Fibroblast of the aortic adventitia (primary cell): ENCODE results near the gene PPP6R2. TPM values are rescaled to one million over a fixed set of nuclear protein-coding genes. Genes with fewer than 3 reads are reported as not detected.
"Not testable (repeated sequence)": the region's sequence is repeated elsewhere in the genome, so short reads cannot be mapped to it uniquely, and the experiment has no call there.

Experiments used
- DNase-seq: peaks from one replicate; pipeline ENCODE4 v3.0.0-alpha.2; 2010; ENCODE audit warnings: low read depth
- H3K4me3 ChIP-seq: 2 replicates; pipeline ENCODE4 v1.5.1; 2011; ENCODE audit warnings: low read depth, mild to moderate bottlenecking, control low read depth, low read length, moderate library complexity
- CTCF ChIP-seq: IDR thresholded peaks from 2 replicates; pipeline ENCODE4 v1.5.1; 2011; ENCODE audit warnings: mild to moderate bottlenecking, low read length, control low read depth, inconsistent platforms; ENCODE audit not compliant: insufficient read depth
- total RNA-seq: library from RNA; depleted of rRNA; stranded (reverse); fragments of >200 nt; gene quantifications from 2 replicates; pipeline ENCODE4 v1.2.3, GENCODE V29; 2012; ENCODE audit warnings: low replicate concordance

PPP6R2 gene
- total RNA-seq, 1 donor: 38.5 TPM

GRCh38 chr22:50403701-50404101, 60.6 kb downstream of the PPP6R2 start:
- no peak for DNase-seq
- H3K4me3 ChIP-seq: no peak overlapping the region
- no peak for TF ChIP-seq CTCF

GRCh38 chr22:50406416-50407170, 63.5 kb downstream of the PPP6R2 start:
- DNase-seq: no peak
- H3K4me3 ChIP-seq: no peak overlapping the region
- TF ChIP-seq CTCF: no peak

- no peak for DNase-seq
- no peak overlapping the region for H3K4me3 ChIP-seq
- no peak for TF ChIP-seq CTCF
These were observed 65.2 kb downstream of the PPP6R2 start for GRCh38 chr22:50408311-50408710.

GRCh38 chr22:50408954-50409353, 65.8 kb downstream of the PPP6R2 start:
- H3K4me3 ChIP-seq, DNase-seq: not testable (repeated sequence)

GRCh38 chr22:50414476-50415248, 71.5 kb downstream of the PPP6R2 start:
- DNase-seq: no peak
- TF ChIP-seq CTCF: no peak
- H3K4me3 ChIP-seq: no peak overlapping the region

- H3K4me3 ChIP-seq: no peak overlapping the region
- no peak for DNase-seq
- no peak for TF ChIP-seq CTCF
These were observed 72.3 kb downstream of the PPP6R2 start for GRCh38 chr22:50415426-50415825.

GRCh38 chr22:50416996-50417395, 73.9 kb downstream of the PPP6R2 start:
- TF ChIP-seq CTCF: no peak
- DNase-seq: no peak
- H3K4me3 ChIP-seq: no peak overlapping the region
